CD1c-positive myeloid dendritic cell (primary cell): ENCODE results near the gene MOV10L1.

Experiments used
- DNase-seq: peaks from one replicate; pipeline ENCODE4 v3.0.0-alpha.2; 2016; ENCODE audit errors: extremely low spot score

Gene MOV10L1

GRCh38 chr22:50104141-50104544 is 14.3 kb downstream of the MOV10L1 start:
- DNase-seq: no peak

- DNase-seq: peak; percentile 17
Observed at GRCh38 chr22:50105208-50106100, 15.6 kb downstream of the MOV10L1 start.

GRCh38 chr22:50107529-50107928 is 17.7 kb downstream of the MOV10L1 start:
- no peak for DNase-seq

- no peak for DNase-seq
Observed at GRCh38 chr22:50111056-50111455, 21.2 kb downstream of the MOV10L1 start.

- no peak for DNase-seq
Observed at GRCh38 chr22:50112151-50113118, 22.6 kb downstream of the MOV10L1 start.

GRCh38 chr22:50114221-50115021 is 24.6 kb downstream of the MOV10L1 start:
- DNase-seq: no peak

- DNase-seq: no peak
Observed at GRCh38 chr22:50115693-50116092, 25.9 kb downstream of the MOV10L1 start.

GRCh38 chr22:50117168-50117762 is 27.5 kb downstream of the MOV10L1 start:
- no peak for DNase-seq

GRCh38 chr22:50118129-50118528 is 28.3 kb downstream of the MOV10L1 start:
- DNase-seq: no peak

- no peak for DNase-seq
Observed at GRCh38 chr22:50118557-50119168, 28.9 kb downstream of the MOV10L1 start.

GRCh38 chr22:50119169-50119767 is 29.5 kb downstream of the MOV10L1 start:
- DNase-seq: no peak

- no peak for DNase-seq
Observed at GRCh38 chr22:50119768-50120251, 30.0 kb downstream of the MOV10L1 start.

- no peak for DNase-seq
Observed at GRCh38 chr22:50121202-50121740, 31.5 kb downstream of the MOV10L1 start.

- no peak for DNase-seq
Observed at GRCh38 chr22:50123119-50123518, 33.3 kb downstream of the MOV10L1 start.

- DNase-seq: no peak
Observed at GRCh38 chr22:50125029-50125428, 35.2 kb downstream of the MOV10L1 start.

GRCh38 chr22:50129121-50129736 is 39.4 kb downstream of the MOV10L1 start:
- no peak for DNase-seq

GRCh38 chr22:50131894-50132293 is 42.1 kb downstream of the MOV10L1 start:
- no peak for DNase-seq

GRCh38 chr22:50134481-50134880 is 44.7 kb downstream of the MOV10L1 start:
- no peak for DNase-seq

GRCh38 chr22:50136581-50137015 is 46.8 kb downstream of the MOV10L1 start:
- DNase-seq: no peak
